GM21381 (cell line): ENCODE data around the gene BAZ2B.
"Not testable (repeated sequence)": the region's sequence is repeated elsewhere in the genome, so short reads cannot be mapped to it uniquely, and the experiment has no call there.

Source experiments
- ATAC-seq: cut with Tn5 transposase; IDR thresholded peaks from one replicate; pipeline ENCODE4 v1.9.1; 2021; ENCODE audit warnings: mild to moderate bottlenecking, moderate library complexity; ENCODE audit not compliant: unreplicated experiment

Gene BAZ2B

DNA sequence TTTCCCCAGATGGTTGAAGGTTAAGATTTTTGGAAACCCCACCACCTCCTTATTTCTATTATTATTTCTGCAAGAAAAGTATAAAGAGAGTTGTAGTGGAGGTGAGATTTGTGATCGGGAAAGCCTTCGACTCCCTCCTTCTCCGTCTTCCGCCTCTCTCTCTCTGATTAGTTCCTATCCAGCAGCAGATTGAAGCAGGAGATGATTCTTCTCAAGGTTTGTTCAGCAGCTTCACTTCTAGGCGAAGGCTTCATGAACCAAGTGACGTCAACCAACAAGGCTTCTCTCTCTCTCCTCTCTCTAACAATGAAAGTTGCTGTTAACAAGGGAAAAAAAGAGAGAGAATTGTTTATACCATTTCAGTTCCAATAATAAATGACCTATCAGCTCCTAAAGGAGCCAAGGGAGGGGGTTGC is at the start of gene BAZ2B:
TSS of gene BAZ2B (minus strand) at position 263 of the 416 bp plus-strand sequence. CDS start 137,829 bp downstream, outside the sequence.
- ATAC-seq, result no peak

DNA sequence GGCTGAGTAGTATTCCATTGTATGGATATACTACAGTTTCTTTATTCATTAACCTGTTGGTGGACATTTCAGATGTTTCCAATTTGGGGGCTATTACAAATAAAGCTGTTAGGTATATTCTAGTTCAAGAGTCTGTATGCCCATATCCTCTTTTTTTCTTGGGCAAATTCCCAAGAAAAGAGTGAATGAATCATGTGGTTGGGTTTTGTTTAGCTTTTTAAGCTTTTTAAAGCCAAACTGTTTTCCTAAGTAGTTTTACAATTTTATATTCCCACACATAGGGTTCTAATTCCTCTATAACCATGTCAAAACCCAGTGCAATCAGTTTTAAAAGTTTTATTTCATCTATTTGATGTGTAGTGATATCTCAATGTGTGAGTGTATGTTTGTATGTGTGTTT is 44.9 kb upstream of the BAZ2B start:
- ATAC-seq, result no peak

DNA sequence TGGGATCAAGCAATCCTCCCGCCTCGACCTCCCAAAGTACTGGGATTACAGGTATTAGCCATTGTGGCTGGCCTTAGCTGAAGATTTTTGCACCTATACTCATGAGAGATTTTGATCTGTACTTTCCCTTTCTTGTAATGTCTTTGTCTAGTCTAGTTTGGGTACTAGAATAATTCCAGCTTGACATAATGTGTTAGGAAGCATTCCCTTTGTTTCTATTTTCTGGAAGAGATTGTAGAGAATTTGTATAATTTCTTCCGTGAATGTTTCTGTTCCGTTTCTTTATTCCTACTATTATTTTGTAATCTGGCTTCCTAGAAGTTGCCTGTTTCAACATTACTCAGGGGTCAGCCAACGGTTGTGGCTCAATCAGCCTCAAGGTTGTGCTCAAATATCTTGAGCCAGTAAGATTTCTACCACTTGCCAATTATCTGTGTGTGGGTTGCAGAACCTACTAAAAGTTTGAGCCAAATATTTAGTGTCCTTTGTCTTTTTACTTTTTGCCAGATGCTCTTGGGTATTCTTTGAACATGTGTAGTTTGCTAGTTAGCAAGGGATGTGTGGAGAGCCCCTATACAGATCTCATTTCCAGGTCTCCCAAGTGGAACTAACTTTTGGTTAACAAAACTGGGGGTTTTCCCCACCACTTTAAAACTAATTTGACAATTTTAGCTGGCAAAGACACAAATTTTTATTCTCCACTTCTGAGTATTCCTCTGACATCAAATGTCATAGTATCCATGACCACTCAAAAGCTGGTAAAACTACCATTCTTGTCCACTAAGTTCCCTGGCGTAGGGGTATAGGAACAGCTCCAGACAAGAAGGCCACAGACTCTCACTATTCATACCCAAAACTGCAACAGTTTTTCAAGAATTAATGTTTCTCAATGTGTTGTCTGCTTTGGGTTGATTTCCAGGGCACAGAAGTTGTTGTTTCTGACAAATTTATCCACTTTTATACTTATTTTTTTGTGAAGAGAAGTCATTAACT is 42.8 kb upstream of the BAZ2B start:
- ATAC-seq, result no peak

DNA sequence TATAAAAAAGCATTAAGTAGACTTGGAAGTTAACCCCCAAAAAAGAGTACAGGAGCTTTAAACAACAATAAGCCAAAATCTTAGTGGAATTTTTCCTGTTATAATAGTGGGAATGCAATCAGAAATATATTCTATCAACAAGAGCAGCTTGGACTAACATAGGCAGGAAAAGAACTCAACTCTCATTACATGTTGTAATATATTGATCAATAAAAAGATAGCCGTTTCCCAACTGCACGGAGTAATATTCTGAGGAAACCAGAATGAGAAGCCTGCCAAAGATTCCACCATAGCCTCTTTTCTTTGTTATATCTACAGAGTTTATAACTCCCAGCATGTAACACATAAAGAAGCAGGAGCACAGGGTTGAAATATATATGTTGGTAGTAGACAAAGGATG is 37.6 kb upstream of the BAZ2B start:
- no peak for ATAC-seq

- ATAC-seq, result no peak
Observed at GRCh38 chr2:159651884-159652283, 35.5 kb upstream of the BAZ2B start.

DNA sequence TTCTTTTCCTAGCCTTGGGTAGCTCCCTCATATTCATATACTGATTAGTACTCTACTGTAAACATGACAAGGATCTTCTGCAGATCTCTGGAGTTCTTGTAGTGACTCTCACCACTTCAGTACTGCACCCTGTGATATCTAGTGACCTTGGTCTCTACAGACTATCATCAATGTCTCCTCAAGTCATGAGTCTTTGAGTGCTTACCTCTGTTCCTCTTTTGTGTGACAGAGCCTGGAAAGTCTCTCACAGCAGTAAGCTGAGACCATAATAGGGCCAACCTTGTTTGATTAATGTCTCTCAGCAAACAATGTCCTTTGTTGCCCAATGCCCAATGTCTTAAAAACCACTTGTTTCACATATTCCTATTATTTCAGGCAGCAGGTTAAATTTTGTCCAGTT is 34.2 kb upstream of the BAZ2B start:
- ATAC-seq, result no peak

- ATAC-seq, result no peak
Observed at GRCh38 chr2:159648643-159649042, 32.3 kb upstream of the BAZ2B start.

DNA sequence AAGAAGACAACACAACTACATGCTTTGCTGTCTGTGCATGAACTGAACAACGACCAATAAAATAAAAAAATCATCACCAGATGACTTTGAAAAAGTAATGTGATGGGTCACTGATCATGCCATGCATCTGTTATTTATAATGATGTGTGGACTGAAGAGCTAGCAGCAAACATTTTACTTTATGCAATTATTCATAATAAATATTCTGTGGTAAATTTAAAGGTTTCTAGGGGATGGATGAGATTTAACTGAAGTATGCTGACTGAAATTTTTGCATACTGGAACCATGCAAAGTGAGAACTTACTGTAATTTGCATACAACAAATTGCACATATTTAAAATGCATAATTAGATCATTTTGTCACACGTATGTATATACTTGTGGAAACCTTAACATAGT is 31.3 kb upstream of the BAZ2B start:
- no peak for ATAC-seq

DNA sequence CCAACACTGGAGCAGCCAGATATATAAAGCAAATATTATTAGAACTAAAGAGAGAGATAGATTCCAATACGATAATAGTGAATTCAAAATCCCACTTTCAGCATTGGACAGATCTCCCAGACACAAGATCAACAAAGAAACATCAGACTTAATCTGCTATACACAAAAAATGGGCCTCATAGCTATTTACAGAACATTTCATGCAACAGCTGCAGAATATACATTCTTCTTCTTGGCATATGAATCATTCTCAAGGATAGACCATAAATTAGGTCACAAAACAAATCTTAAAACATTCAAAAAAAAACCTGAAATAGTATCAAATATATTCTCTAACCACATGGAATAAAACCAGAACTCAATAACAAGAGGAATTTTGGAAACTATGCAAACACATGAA is 23.8 kb upstream of the BAZ2B start:
- no peak for ATAC-seq

DNA sequence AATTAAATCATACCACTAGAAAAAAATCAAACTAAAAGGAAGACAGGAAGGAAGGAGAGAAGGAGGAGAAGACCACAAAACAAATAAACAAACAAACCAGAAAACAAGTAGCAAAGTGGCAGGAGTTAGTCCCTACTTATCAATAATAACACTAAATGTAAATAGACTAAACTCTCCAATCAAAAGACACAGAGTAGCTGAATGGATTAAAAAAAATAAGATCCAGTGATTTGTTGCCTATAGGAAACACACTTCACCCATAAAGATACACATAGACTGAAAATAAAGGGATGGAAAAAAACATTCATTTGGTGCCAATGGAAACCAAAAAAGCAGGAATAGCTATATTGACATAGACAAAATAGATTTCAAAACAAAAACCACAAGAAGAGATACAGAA is 23.4 kb upstream of the BAZ2B start:
- no peak for ATAC-seq

- no peak for ATAC-seq
Observed at GRCh38 chr2:159639071-159639470, 22.7 kb upstream of the BAZ2B start.

GRCh38 chr2:159637988-159638501 is 21.7 kb upstream of the BAZ2B start:
- ATAC-seq, result no peak

DNA sequence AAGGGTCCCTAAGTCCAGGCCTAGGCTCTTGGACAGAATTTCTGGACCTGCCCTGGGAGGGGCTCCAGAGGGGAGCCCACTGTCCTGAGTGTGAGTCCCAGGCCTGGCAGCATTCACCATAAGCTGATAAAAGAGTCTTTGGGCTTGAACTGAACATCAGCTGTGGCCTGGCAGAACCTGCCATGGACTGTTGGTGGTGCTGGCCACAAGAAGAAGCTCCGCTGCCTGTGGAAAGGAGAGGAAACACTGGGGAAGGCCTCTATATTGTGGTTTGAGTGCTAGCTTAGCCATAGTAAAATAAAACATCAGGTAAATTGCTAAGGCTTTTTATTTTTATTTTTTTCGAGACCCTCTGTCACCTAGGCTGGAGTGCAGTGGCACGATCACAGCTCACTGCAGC is 20.9 kb upstream of the BAZ2B start:
- no peak for ATAC-seq

GRCh38 chr2:159635006-159635789 is 18.9 kb upstream of the BAZ2B start:
- no peak for ATAC-seq

DNA sequence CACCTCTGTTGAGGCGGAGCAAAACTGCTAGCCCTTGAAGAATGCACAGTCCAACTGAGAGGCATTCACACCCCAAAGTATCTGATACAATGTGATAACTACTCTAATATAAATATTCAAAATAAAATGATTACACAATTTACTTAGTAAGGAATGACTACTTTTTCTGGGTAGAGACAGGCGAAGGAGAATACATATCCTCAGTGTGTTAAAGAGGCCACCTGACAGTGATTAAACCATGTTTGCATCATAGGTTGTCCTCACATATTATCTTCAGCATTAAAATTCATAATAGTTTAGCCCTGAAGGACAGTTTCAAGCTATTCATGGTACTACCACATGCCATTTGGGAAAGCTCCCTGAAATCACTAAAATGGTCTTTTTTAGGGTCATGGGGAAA is 16.9 kb upstream of the BAZ2B start:
- no peak for ATAC-seq

DNA sequence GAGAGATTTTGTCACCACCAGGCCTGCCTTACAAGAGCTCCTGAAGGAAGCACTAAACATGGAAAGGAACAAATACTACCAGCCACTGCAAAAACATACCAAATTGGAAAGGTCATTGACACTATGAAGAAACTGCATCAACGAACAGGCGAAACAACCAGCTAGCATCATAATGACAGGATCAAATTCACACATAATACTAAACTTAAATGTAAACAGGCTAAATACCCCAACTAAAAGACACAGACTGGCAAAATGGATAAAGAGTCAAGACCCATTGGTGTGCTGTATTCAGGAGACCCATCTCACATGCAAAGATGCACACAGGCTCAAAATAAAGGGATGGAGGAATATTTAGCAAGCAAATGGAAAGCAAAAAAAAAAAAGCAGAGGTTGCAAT is 9.3 kb upstream of the BAZ2B start:
- not testable (repeated sequence) for ATAC-seq

DNA sequence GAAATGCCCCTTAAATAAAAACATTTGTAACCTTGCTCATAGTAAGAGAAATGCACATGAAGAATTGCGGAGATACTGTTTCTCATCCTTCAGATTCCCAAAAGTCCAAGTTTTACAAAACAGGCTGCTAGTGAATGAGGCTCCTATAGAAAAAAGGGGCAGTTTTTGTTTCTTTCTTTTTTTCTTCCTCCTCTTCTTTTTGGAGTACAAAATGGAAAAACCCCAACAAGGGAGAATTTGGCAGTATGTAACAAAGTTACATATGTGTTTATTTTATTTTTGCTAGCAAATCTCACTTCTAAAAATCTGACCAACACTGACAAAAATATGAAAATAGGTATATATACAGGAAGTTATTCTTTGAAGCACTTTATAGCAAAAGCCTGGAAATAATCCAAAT is 7.1 kb upstream of the BAZ2B start:
- ATAC-seq, result no peak

GRCh38 chr2:159622966-159623365 is 6.6 kb upstream of the BAZ2B start:
- no peak for ATAC-seq

- ATAC-seq, result no peak
Observed at GRCh38 chr2:159620796-159621195, 4.4 kb upstream of the BAZ2B start.

DNA sequence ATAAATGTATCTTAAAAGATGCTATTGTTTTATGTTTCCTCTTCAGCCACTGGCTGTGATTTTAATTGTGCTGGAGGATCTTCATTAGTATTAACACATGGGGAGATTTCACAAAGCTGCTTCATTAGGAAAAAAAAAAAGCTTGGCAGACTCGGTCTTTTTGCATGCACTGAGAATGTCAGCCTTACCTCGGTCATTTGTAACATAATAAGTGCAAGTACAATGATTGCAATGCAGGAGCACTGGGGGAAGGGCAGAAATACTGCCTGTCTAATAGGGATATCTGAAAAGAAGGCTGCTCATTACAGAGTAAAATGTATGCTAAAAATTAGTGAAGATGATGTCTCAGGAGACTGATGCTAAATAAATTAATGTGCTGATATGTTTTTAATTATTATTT is 1.3 kb upstream of the BAZ2B start:
- ATAC-seq, result no peak

GRCh38 chr2:159617100-159617499 is 752 bp upstream of the BAZ2B start:
- no peak for ATAC-seq
